Parathyroid adenoma (tissue), 2 donors: Measurements from ENCODE around the gene FBXL2.

Experiments used
- H2AFZ ChIP-seq: fragments of 300-600 bp; sonication (generic); one replicate; pipeline ENCODE4 v1.7.0; 2017; ENCODE audit warnings: antibody characterized with exemption, mild to moderate bottlenecking
- H3K27ac ChIP-seq: fragments of 300-600 bp; sonication (generic); one replicate; pipeline ENCODE4 v1.7.0; 2017
- H3K27me3 ChIP-seq: fragments of 300-600 bp; sonication (generic); one replicate; pipeline ENCODE4 v1.7.0; 2017; ENCODE audit warnings: low read length; ENCODE audit not compliant: control insufficient read depth, insufficient read depth
- H3K36me3 ChIP-seq: fragments of 300-600 bp; sonication (generic); one replicate; pipeline ENCODE4 v1.7.0; 2017; ENCODE audit warnings: low read length; ENCODE audit not compliant: control insufficient read depth, insufficient read depth
- H3K4me1 ChIP-seq: fragments of 300-600 bp; sonication (generic); one replicate; pipeline ENCODE4 v1.7.0; 2017; ENCODE audit warnings: control low read depth
- H3K4me2 ChIP-seq: fragments of 300-600 bp; sonication (generic); one replicate; pipeline ENCODE4 v1.7.0; 2017; ENCODE audit warnings: low read length
- H3K4me3 ChIP-seq: fragments of 300-600 bp; sonication (generic); one replicate; pipeline ENCODE4 v1.7.0; 2017; ENCODE audit warnings: low read depth, low read length
- H3K79me2 ChIP-seq: fragments of 300-600 bp; sonication (generic); one replicate; pipeline ENCODE4 v1.7.0; 2017; ENCODE audit warnings: control low read depth
- H3K9ac ChIP-seq: fragments of 300-600 bp; sonication (generic); one replicate; pipeline ENCODE4 v1.7.0; 2017; ENCODE audit warnings: mild to moderate bottlenecking
- H3K9me3 ChIP-seq: fragments of 300-600 bp; sonication (generic); one replicate; pipeline ENCODE4 v1.7.0; 2017; ENCODE audit warnings: low read length; ENCODE audit not compliant: control insufficient read depth
- TF ChIP-seq, protein P1 (sequence below): fragments of 300-600 bp; sonication (generic); IDR thresholded peaks from one replicate; pipeline ENCODE4 v1.7.0; 2017; ENCODE audit warnings: antibody characterized with exemption, mild to moderate bottlenecking
- donor health status: primary hyperparathyroidism.

FBXL2 gene

DNA sequence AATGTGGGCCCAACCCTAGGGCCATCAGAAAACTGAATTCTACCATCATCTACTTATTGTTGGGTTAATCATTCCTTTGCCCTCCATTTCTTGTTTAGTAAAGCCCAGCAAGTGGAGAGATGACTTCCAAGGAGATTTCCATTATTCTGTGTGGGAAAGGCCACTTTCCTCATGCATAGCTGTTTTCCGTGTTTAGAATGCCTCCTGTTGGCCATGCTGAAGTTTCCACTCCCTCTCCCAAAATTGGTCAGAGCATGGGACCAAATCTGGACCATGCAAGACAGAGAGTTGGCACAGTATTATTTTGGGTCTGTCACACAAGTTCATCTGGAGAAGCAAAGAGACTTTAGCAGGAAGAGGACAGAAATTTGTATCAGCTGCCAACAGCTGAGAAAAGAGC lies 43.4 kb upstream of the FBXL2 start:
- TF ChIP-seq, protein P1, sequence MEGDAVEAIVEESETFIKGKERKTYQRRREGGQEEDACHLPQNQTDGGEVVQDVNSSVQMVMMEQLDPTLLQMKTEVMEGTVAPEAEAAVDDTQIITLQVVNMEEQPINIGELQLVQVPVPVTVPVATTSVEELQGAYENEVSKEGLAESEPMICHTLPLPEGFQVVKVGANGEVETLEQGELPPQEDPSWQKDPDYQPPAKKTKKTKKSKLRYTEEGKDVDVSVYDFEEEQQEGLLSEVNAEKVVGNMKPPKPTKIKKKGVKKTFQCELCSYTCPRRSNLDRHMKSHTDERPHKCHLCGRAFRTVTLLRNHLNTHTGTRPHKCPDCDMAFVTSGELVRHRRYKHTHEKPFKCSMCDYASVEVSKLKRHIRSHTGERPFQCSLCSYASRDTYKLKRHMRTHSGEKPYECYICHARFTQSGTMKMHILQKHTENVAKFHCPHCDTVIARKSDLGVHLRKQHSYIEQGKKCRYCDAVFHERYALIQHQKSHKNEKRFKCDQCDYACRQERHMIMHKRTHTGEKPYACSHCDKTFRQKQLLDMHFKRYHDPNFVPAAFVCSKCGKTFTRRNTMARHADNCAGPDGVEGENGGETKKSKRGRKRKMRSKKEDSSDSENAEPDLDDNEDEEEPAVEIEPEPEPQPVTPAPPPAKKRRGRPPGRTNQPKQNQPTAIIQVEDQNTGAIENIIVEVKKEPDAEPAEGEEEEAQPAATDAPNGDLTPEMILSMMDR = no peak
- H3K4me3 ChIP-seq = no peak overlapping the region
- H3K27me3 ChIP-seq = no peaks in the 10 kb centered on the region
- no peaks in the 10 kb centered on the region for H3K4me1 ChIP-seq
- H3K27ac ChIP-seq = no peak overlapping the region
- no peak overlapping the region for H3K9ac ChIP-seq
- no peaks in the 10 kb centered on the region for H3K36me3 ChIP-seq
- no peaks in the 10 kb centered on the region for H3K79me2 ChIP-seq
- no peak overlapping the region for H2AFZ ChIP-seq
- H3K9me3 ChIP-seq = no peaks in the 10 kb centered on the region
- no peak overlapping the region for H3K4me2 ChIP-seq

DNA sequence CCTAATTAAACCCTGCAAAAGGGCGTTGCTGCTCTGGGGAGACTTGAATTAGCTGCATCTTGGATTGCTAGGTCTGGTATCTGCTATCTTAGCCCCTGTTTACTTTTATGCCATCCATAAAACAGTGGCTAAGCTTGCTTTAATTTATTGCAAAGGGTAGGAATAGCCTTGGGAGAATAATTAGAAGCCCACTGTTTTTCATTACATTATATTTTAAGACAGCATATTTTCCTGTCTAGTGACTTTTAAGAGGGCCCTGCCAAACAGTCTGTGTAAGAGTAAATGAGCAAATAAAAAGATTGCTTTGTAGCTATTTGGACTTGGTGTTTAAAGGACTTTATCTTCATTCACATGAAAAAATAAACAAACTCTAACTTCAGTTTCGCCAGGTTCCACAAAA lies 41.2 kb upstream of the FBXL2 start:
- Histone ChIP-seq H3K4me2 (no peak overlapping the region), H3K27ac (no peak overlapping the region), H3K4me1 (no peaks in the 10 kb centered on the region), H2AFZ (no peak overlapping the region), H3K9ac (no peak overlapping the region), H3K9me3 (no peaks in the 10 kb centered on the region), H3K79me2 (no peaks in the 10 kb centered on the region), H3K36me3 (no peaks in the 10 kb centered on the region), H3K4me3 (no peak overlapping the region), H3K27me3 (no peaks in the 10 kb centered on the region)
- TF ChIP-seq, protein P1 = no peak

DNA sequence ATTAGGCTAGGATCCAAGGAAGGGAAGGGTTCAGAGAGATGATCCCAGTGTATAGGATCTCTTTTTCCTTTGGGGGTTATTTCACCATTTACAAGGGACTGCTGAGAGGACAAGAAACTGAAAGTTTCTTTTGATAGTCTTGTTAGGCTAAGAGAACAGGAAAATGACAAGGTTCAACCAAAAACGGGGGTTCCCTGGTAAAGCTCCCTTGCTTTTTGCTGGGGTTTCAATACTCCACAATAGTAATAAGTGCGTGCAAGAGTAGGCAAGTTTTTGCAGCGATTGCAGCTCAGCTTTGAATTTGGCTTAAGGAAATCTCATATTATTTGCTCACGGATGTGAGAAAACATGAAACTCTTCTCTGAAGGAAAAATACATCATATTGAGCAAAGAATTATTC lies 39.8 kb upstream of the FBXL2 start:
- H3K27me3 ChIP-seq = no peaks in the 10 kb centered on the region
- H3K36me3 ChIP-seq = no peaks in the 10 kb centered on the region
- no peak overlapping the region for H3K9ac ChIP-seq
- H3K27ac ChIP-seq = no peak overlapping the region
- H2AFZ ChIP-seq = no peak overlapping the region
- TF ChIP-seq, protein P1 = no peak
- H3K9me3 ChIP-seq = no peaks in the 10 kb centered on the region
- H3K4me3 ChIP-seq = no peak overlapping the region
- H3K79me2 ChIP-seq = no peaks in the 10 kb centered on the region
- no peaks in the 10 kb centered on the region for H3K4me1 ChIP-seq
- H3K4me2 ChIP-seq = no peak overlapping the region

DNA sequence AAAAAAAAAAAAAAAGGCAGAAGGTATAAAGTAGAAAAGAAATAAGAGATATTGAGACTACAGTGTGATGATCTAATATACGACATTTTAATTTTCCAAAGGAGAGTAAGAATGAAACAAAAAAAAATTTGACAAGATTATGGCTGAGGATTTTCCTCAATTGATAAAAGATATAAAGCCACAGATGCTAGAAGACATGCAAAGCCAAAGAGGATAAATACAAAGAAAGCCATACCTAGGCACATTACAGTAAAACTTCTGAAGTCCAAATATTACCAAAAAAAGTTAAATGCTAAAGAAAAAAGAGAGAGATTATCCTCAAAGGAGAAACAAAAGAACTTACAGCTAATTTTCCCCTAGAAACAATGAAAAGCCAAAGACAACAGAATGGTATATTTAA lies 38.3 kb upstream of the FBXL2 start:
- Histone ChIP-seq H3K27me3 (no peaks in the 10 kb centered on the region), H3K4me1 (no peaks in the 10 kb centered on the region), H3K27ac (no peak overlapping the region), H3K9ac (no peak overlapping the region), H2AFZ (no peak overlapping the region), H3K9me3 (no peaks in the 10 kb centered on the region), H3K79me2 (no peaks in the 10 kb centered on the region), H3K4me3 (no peak overlapping the region), H3K36me3 (no peaks in the 10 kb centered on the region), H3K4me2 (no peak overlapping the region)
- TF ChIP-seq, protein P1 = no peak

DNA sequence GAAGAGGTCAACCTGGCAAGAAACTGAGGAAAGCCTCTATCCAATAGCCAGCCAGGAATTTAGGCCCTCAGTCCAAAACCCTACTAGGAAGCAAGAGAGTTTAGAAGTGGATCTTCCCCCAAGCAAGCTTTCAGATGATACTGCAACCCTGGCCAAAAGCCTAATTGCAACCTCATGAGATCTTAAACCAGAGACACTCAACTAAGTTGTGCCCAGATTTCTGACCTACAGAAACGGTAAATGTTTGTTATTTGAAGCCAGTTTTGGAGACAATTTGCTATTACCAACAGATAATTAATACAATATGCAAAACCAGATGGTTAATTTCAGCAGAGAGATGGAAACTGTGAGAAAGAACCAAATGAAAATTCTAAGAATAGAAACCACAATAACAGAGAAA lies 37.0 kb upstream of the FBXL2 start:
- Histone ChIP-seq H3K27me3 (no peaks in the 10 kb centered on the region), H3K4me3 (no peak overlapping the region), H3K4me1 (no peaks in the 10 kb centered on the region), H3K9ac (no peak overlapping the region), H3K9me3 (no peaks in the 10 kb centered on the region), H3K4me2 (no peak overlapping the region), H2AFZ (no peak overlapping the region), H3K79me2 (no peaks in the 10 kb centered on the region), H3K27ac (no peak overlapping the region), H3K36me3 (no peaks in the 10 kb centered on the region)
- TF ChIP-seq, protein P1 = no peak
